Stomach (tissue), 9 donors: ENCODE measurements around the gene ST6GALNAC6. TPM values are rescaled to one million over a fixed set of nuclear protein-coding genes. Genes with fewer than 3 reads are reported as not detected.

ENCODE experiments used
- DNase-seq, 2 donors: peaks; one replicate each; pipeline versions ENCODE4 v3.0.0 to v3.0.0-alpha.2; 2013 to 2019
- H3K27ac ChIP-seq, 5 donors: fragments of 200-600 bp in 4 of 5; sonication (generic) in 4 of 5; one replicate each; pipeline ENCODE4 v1.5.1; 2013 to 2019; ENCODE audit warnings: mild to moderate bottlenecking in 1 of 5, moderate library complexity in 1 of 5
- H3K27me3 ChIP-seq, 3 donors: fragments of 200-600 bp; sonication (generic); one replicate each; pipeline ENCODE4 v1.5.1; 2017 to 2019; ENCODE audit warnings: mixed run types in 1 of 3
- H3K36me3 ChIP-seq, 4 donors: fragments of 200-600 bp; sonication (generic); 1 replicate in 3 of 4; 2 replicates in 1 of 4; pipeline ENCODE4 v1.5.1; 2016 to 2019
- H3K4me1 ChIP-seq, 4 donors: fragments of 200-600 bp; sonication (generic); one replicate each; pipeline ENCODE4 v1.5.1; 2016 to 2019
- H3K4me3 ChIP-seq, 4 donors: fragments of 200-600 bp; sonication (generic) in 3 of 4; one replicate each; pipeline ENCODE4 v1.5.1; 2016 to 2019; ENCODE audit warnings: mild to moderate bottlenecking in 1 of 4
- H3K9me3 ChIP-seq, 4 donors: fragments of 200-600 bp; sonication (generic); one replicate each; pipeline ENCODE4 v1.5.1; 2016 to 2019
- EP300 ChIP-seq: sonication (generic); formaldehyde crosslinking; IDR thresholded peaks from one replicate; pipeline ENCODE4 v1.6.1; 2017; ENCODE audit warnings: antibody characterized with exemption
- POLR2A ChIP-seq, 4 donors: fragments of 450-650 bp; IDR thresholded peaks; one replicate each; pipeline ENCODE4 v1.6.1; 2016; ENCODE audit warnings: antibody characterized with exemption in 4 of 4, control low read depth in 2 of 4, mild to moderate bottlenecking in 1 of 4, moderate library complexity in 1 of 4
- POLR2AphosphoS5 ChIP-seq, 3 donors: sonication (generic); formaldehyde crosslinking; IDR thresholded peaks; one replicate each; pipeline ENCODE4 v1.6.1; 2016; ENCODE audit warnings: antibody characterized with exemption in 3 of 3
- WGBS, 5 donors: extraction: QIAGEN DNeasy Blood & Tissue Kit in 3 of 5; methylation state at CpG; one replicate each; pipeline versions ENCODE4 v1.1.5 to v1.1.7; 2013 to 2018; 5-methylcytosine and 5-hydroxymethylcytosine counted together
- intact Hi-C: fragments of 100-400 bp; cut with DNase I; formaldehyde crosslinking; loops from one replicate; pipeline ENCODE4 v1.15.1; 2023; ENCODE audit warnings: low total_unique reads
- polyA plus RNA-seq, 3 donors: library from polyadenylated mRNA; stranded (reverse); fragments of 200-250 nt; gene quantifications; one replicate each; pipeline ENCODE4 v1.2.3, GENCODE V29; 2013
- total RNA-seq, 5 donors: library from RNA; depleted of rRNA; stranded (reverse); fragments of >200 nt; gene quantifications; one replicate each; pipeline versions ENCODE4 v1.1.0 to v1.2.3, GENCODE V29; 2014 to 2016
- TF ChIP-seq, protein P1 (sequence below), 7 experiments: fragments of 450-650 bp in 4 of 7; fragments of 200-600 bp in 3 of 7; sonication (generic) in 3 of 7; IDR thresholded peaks; one replicate each; pipeline ENCODE4 v1.5.1; 2016 to 2019; ENCODE audit warnings: antibody characterized with exemption in 7 of 7, control low read depth in 2 of 7, mild to moderate bottlenecking in 1 of 7
- donor health status: healthy with polysubstance abuse.
- donor health status: Bipolar disorder and iron deficiency.
- donor health status: healthy.

The ST6GALNAC6 gene
- total and polyA plus RNA-seq, 8 donors = 18.0 to 145 (median 53.0) TPM

DNA sequence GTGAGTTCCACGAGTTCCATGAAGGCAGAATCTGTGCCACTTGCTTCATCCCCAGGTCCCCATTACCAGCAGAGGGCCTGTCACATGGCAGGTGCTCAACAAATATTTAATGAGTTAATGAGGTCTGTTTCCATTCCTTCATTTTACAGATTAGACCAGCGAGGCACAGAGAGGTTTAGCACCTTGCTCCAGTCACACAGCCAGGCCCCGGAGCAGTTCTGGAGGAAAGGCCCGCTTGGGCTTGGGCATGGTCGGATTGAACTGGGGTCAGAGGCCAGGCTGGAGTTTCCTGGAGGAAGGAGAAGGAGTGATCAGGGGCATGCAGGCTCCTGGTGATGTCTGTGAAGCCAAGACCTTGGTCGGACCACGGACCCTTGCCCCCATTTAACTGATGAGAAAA lies 21.4 kb upstream of the ST6GALNAC6 start:
- no peak for DNase-seq
- intact Hi-C loops = loop anchor here (5.0 kb wide), 1 partner anchor 328 kb away; no protein-coding TSS in a partner anchor
- peaks cover 41 to 57% (median 45%) of the 10 kb centered on the region in 4 donors for H3K4me1 ChIP-seq
- 77 to 87% (median 79%) methylated on average over 7 of the region's 7 CpGs for WGBS, 5 donors
- no peak overlapping the region for H3K27ac ChIP-seq
- H3K36me3 ChIP-seq = no peaks in the 10 kb centered on the region
- H3K4me3 ChIP-seq = no peak overlapping the region
- no peaks in the 10 kb centered on the region for H3K9me3 ChIP-seq
- H3K27me3 ChIP-seq = peaks cover 0 to 22% (median 0%) of the 10 kb centered on the region in 3 donors
- TF ChIP-seq, protein P1, sequence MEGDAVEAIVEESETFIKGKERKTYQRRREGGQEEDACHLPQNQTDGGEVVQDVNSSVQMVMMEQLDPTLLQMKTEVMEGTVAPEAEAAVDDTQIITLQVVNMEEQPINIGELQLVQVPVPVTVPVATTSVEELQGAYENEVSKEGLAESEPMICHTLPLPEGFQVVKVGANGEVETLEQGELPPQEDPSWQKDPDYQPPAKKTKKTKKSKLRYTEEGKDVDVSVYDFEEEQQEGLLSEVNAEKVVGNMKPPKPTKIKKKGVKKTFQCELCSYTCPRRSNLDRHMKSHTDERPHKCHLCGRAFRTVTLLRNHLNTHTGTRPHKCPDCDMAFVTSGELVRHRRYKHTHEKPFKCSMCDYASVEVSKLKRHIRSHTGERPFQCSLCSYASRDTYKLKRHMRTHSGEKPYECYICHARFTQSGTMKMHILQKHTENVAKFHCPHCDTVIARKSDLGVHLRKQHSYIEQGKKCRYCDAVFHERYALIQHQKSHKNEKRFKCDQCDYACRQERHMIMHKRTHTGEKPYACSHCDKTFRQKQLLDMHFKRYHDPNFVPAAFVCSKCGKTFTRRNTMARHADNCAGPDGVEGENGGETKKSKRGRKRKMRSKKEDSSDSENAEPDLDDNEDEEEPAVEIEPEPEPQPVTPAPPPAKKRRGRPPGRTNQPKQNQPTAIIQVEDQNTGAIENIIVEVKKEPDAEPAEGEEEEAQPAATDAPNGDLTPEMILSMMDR (IDR thresholded peaks at IDR 0.05) = no peak
- TF ChIP-seq EP300 (no peak), POLR2A (IDR thresholded peaks at IDR 0.05) (no peak), POLR2AphosphoS5 (IDR thresholded peaks at IDR 0.05) (no peak)

GRCh38 chr9:127919253-127919815 lies 19.9 kb upstream of the ST6GALNAC6 start:
- TF ChIP-seq POLR2AphosphoS5 (IDR thresholded peaks at IDR 0.05) = peak in 2 of 3 donors; percentile 77 to 93
- TF ChIP-seq EP300 = no peak
- H3K27ac ChIP-seq = peak overlapping the region; percentile 52 to 84 (median 61)
- intact Hi-C loops = no loop called here
- H3K27me3 ChIP-seq = peaks cover 0 to 8% (median 0%) of the 10 kb centered on the region in 3 donors
- peaks cover 0 to 4% (median 0%) of the 10 kb centered on the region in 4 donors for H3K36me3 ChIP-seq
- H3K9me3 ChIP-seq = no peaks in the 10 kb centered on the region
- H3K4me3 ChIP-seq = no peak overlapping the region
- WGBS, 5 donors = 22 to 46% (median 38%) methylated on average over 8 of the region's 8 CpGs
- H3K4me1 ChIP-seq = peaks cover 54 to 71% (median 58%) of the 10 kb centered on the region in 4 donors
- DNase-seq = peak; percentile 73 to 83

GRCh38 chr9:127918183-127919107 lies 19.0 kb upstream of the ST6GALNAC6 start:
- peak in 1 of 2 donors; percentile 43 for DNase-seq
- peaks cover 57 to 74% (median 61%) of the 10 kb centered on the region in 4 donors for H3K4me1 ChIP-seq
- peaks cover 0 to 7% (median 0%) of the 10 kb centered on the region in 3 donors for H3K27me3 ChIP-seq
- 78 to 83% (median 82%) methylated on average over 8 of the region's 8 CpGs for WGBS, 5 donors
- H3K4me3 ChIP-seq = no peak overlapping the region
- intact Hi-C loops = no loop called here
- TF ChIP-seq POLR2AphosphoS5 (IDR thresholded peaks at IDR 0.05) = no peak
- TF ChIP-seq, protein P1 (IDR thresholded peaks at IDR 0.05) = no peak
- TF ChIP-seq EP300 = no peak
- TF ChIP-seq POLR2A (IDR thresholded peaks at IDR 0.05) = no peak
- peak overlapping the region; percentile 52 to 84 (median 61) for H3K27ac ChIP-seq
- H3K36me3 ChIP-seq = peaks cover 0 to 8% (median 6%) of the 10 kb centered on the region in 4 donors
- H3K9me3 ChIP-seq = no peaks in the 10 kb centered on the region

DNA sequence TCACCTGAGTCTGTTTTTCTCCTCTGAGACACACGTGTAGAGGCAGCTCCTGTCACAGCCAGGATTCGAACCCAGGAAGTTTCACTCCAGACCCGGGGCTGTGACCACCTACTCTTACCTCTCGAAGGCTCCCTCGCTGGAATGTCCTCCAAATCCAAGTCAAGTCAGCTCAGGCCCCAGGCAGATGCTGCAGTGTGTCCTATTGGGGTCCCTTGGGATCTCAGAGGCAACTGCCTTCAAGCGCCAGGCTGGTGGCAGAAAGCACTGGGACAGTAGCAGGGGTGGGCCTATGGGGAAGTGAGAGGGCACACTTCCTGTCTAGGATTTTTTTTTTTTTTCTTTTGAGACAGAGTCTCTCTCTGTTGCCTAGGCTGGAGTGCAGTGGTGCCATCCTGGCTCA lies 18.2 kb upstream of the ST6GALNAC6 start:
- WGBS, 5 donors = 67 to 74% (median 70%) methylated on average over 6 of the region's 6 CpGs
- peaks cover 61 to 83% (median 69%) of the 10 kb centered on the region in 4 donors for H3K4me1 ChIP-seq
- peak overlapping the region in 4 of 5 donors; percentile 61 to 84 (median 78) for H3K27ac ChIP-seq

More for the DNA sequence above, 18.2 kb upstream of the ST6GALNAC6 start:
- no peak for DNase-seq
- Histone ChIP-seq H3K27me3 (peaks cover 0 to 7% (median 0%) of the 10 kb centered on the region in 3 donors), H3K9me3 (no peaks in the 10 kb centered on the region), H3K4me3 (peak overlapping the region in 3 of 4 donors; percentile 61 to 79 (median 74)), H3K36me3 (peaks cover under 1 to 16% (median 14%) of the 10 kb centered on the region in 4 donors)
- TF ChIP-seq POLR2AphosphoS5 (IDR thresholded peaks at IDR 0.05) (no peak), EP300 (no peak), POLR2A (IDR thresholded peaks at IDR 0.05) (no peak)
- TF ChIP-seq, protein P1 (IDR thresholded peaks at IDR 0.05) = no peak
- intact Hi-C loops = no loop called here
